Activated CD8-positive, alpha-beta T cell treated with anti-CD3 and anti-CD28 coated beads for 36 hours (primary cell): ENCODE measurements around the gene OR7A5. TPM values are rescaled to one million over a fixed set of nuclear protein-coding genes. Genes with fewer than 3 reads are reported as not detected.
A peak's percentile ranks its signal among the peaks of the same experiment; 100 is the strongest.

Experiments used
- ATAC-seq: fragments of 200-7000 bp; cut with Tn5 transposase; one replicate; pipeline ENCODE4 v1.10.0; 2021; ENCODE audit warnings: mild to moderate bottlenecking, moderate library complexity
- CTCF ChIA-PET: fragments of 350-600 bp; sonication (Branson Sonifier 250); formaldehyde crosslinking; loops from one replicate; lab custom pipeline; 2021; ENCODE audit warnings: antibody characterized with exemption; lab: Charles Lee
- POLR2A ChIA-PET: fragments of 350-600 bp; sonication (Branson Sonifier 250); formaldehyde crosslinking; loops from one replicate; lab custom pipeline; 2021; ENCODE audit warnings: antibody characterized with exemption; lab: Charles Lee
- DNase-seq: peaks from one replicate; pipeline ENCODE4 v3.0.0-alpha.2; 2020
- H3K27ac Mint-ChIP-seq: one replicate; pipeline ENCODE4 v1.8.0; 2021; ENCODE audit warnings: mild to moderate bottlenecking, mixed read lengths
- H3K27me3 Mint-ChIP-seq: one replicate; pipeline ENCODE4 v1.8.0; 2021; ENCODE audit warnings: mixed read lengths
- H3K36me3 Mint-ChIP-seq: one replicate; pipeline ENCODE4 v1.8.0; 2021; ENCODE audit warnings: low read depth, mixed read lengths
- H3K4me1 Mint-ChIP-seq: one replicate; pipeline ENCODE4 v1.8.0; 2021; ENCODE audit warnings: low read depth, mixed read lengths
- H3K4me3 Mint-ChIP-seq: one replicate; pipeline ENCODE4 v1.8.0; 2021; ENCODE audit warnings: mild to moderate bottlenecking, moderate library complexity, mixed read lengths
- H3K9me3 Mint-ChIP-seq: one replicate; pipeline ENCODE4 v1.8.0; 2021; ENCODE audit warnings: mixed read lengths
- intact Hi-C: fragments of 100-400 bp; cut with micrococcal nuclease; formaldehyde crosslinking; loops from one replicate; pipeline ENCODE4 v1.10.0; 2022
- total RNA-seq, 2 experiments: library from RNA; stranded (reverse); gene quantifications; one replicate each; pipeline ENCODE4 v1.2.3, GENCODE V29; 2021
- TF ChIP-seq, protein P1 (sequence below): fragments of 200-600 bp; IDR thresholded peaks from one replicate; pipeline ENCODE4 v1.8.0; 2022; ENCODE audit warnings: antibody characterized with exemption, mild to moderate bottlenecking

The OR7A5 gene
- total RNA-seq, result not detected

DNA sequence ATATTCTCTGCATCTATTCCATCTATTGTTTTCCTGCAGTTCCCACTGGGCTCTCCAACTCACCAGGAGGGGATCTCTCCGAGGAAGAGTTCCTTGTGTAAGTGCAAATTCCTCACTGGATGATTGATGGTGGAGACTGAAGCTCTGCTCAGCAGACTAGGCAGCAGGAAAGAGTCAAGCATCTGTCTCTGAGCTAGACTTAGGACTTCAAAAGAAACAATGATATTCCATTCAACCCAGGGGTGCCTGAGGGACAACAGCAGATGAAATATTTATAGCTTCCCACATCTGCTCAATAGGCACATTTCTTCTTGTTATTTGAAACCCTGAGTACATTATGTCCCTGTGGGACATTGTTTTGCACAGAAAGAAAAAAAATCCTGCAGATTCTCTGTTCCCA lies at the start of gene OR7A5, which contains the start of gene OR7C1:
TSS of gene OR7A5 (minus strand) at position 175 of the 400 bp plus-strand sequence. CDS start 6,944 bp downstream, outside the sequence.
TSS of gene OR7C1 (minus strand) at position 175 of the 400 bp plus-strand sequence. CDS start 35,049 bp downstream, outside the sequence.
- Mint-ChIP-seq H3K27ac (no peak within 1 kb of the TSS), H3K27me3 (peaks cover 5% of the 10 kb centered on the region), H3K4me3 (no peak within 1 kb of the TSS), H3K4me1 (no peaks in the 10 kb centered on the region), H3K9me3 (no peaks in the 10 kb centered on the region), H3K36me3 (no peaks in the 10 kb centered on the region)
- DNase-seq (no peak), ATAC-seq (no peak)
- intact Hi-C loops, result no loop called here
- ChIA-PET POLR2A (no interaction called here), CTCF (no interaction called here)
- TF ChIP-seq, protein P1, sequence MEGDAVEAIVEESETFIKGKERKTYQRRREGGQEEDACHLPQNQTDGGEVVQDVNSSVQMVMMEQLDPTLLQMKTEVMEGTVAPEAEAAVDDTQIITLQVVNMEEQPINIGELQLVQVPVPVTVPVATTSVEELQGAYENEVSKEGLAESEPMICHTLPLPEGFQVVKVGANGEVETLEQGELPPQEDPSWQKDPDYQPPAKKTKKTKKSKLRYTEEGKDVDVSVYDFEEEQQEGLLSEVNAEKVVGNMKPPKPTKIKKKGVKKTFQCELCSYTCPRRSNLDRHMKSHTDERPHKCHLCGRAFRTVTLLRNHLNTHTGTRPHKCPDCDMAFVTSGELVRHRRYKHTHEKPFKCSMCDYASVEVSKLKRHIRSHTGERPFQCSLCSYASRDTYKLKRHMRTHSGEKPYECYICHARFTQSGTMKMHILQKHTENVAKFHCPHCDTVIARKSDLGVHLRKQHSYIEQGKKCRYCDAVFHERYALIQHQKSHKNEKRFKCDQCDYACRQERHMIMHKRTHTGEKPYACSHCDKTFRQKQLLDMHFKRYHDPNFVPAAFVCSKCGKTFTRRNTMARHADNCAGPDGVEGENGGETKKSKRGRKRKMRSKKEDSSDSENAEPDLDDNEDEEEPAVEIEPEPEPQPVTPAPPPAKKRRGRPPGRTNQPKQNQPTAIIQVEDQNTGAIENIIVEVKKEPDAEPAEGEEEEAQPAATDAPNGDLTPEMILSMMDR, result no peak

DNA sequence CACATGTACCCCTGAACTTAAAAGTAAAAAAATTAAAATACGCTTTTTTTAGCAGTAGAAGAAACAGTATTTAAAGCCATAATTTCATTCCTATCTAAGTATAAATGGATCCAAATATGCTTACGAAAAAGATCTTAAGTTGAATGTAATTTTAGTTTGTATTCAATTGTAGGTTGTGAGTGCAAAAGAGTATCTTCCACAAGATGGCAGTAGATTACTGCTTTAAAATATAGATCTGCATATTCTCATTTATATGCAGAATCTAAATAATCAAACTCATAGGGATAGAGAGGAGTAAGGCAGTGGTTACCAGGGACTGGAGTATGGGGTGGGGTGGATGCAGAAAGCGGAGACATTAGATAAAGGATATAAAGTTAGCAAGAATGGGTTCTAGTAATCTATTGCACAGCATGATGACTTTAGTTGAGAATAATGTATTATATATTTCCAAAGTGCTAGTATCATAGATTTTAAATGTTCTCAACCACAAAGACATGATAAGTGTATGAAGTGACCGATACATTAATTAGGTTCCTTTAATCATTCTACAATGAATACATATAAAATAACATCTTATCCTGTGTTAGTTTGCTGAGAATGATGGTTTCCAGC lies 36.7 kb upstream of the OR7A5 start:
- no peak overlapping the region for H3K4me3 Mint-ChIP-seq
- TF ChIP-seq, protein P1, result peak; percentile 49
- H3K4me1 Mint-ChIP-seq, result no peaks in the 10 kb centered on the region
- POLR2A ChIA-PET, result no interaction called here
- H3K36me3 Mint-ChIP-seq, result no peaks in the 10 kb centered on the region
- peaks cover 33% of the 10 kb centered on the region for H3K27me3 Mint-ChIP-seq
- ATAC-seq (no peak), DNase-seq (no peak)
- no peak overlapping the region for H3K27ac Mint-ChIP-seq
- intact Hi-C loops, result no loop called here
- CTCF ChIA-PET, result no interaction called here
- no peaks in the 10 kb centered on the region for H3K9me3 Mint-ChIP-seq

DNA sequence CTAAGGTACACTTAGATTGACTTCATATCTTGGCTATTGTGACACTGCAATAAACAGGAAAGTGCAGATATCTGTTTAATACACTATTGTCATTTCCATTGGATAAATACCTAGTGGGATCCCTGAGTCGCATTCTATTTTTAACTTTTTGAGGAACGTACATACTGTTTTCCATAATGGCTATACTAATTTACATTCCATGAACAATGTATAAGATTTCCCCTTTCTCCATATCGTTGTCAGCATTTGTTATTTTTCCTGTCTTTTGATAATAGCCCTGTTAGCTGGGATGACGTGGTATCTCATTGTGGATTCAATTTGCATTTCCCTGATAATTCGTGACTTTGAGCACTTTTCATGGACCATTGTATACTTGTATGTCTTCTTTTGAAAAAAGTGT lies 33.5 kb upstream of the OR7A5 start:
- Mint-ChIP-seq H3K9me3 (no peaks in the 10 kb centered on the region), H3K4me1 (no peaks in the 10 kb centered on the region), H3K27me3 (peaks cover 32% of the 10 kb centered on the region), H3K36me3 (no peaks in the 10 kb centered on the region), H3K4me3 (no peak overlapping the region), H3K27ac (no peak overlapping the region)
- ChIA-PET POLR2A (no interaction called here), CTCF (interaction anchor here (1.4 kb wide), 2 partner anchors 82 to 312 kb away, joined by 3 to 4 read pairs; no protein-coding TSS in a partner anchor)
- ATAC-seq (no peak), DNase-seq (no peak)
- intact Hi-C loops, result no loop called here
- TF ChIP-seq, protein P1, result no peak

DNA sequence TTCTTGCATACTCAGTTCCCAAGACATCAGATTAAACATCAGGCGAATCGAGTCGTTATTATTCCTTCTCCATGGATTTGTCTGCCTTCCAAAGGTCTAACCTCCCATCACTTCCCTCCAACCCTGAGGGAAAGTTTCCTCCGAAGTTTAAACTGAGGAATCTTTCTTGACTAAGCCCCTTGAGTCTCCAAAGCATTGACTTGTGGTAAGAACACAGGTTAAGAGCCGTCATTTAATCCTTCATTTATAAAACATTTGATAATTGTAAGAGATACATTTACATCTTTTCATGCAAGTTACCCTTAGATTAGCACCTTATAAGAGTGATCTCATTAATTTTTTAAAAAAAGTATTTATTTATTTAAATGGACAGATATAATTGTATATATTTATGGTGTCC lies 13.8 kb upstream of the OR7A5 start, which contains the start of gene OR7A10:
TSS of gene OR7A10 (minus strand) at position 101 of the 400 bp plus-strand sequence. CDS start 7,045 bp downstream, outside the sequence.
- POLR2A ChIA-PET, result no interaction called here

DNA sequence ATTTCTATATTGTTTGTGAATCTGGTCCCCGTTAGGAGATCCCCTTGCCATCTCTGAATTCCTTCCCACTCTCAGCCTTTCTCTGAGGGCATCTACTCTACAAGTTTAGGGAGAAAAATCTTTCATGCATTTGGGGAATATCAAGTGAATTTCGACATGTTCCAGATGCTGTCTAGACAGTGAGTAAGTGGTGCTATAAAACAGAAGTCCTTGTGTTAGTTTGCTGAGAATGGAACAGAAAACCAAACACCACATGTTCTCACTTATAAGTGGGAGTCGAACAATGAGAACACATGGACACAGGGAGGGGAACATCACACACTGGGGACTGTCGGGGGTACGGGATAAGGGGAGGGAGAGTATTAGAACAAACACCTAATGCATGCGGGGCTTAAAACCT lies 8.6 kb upstream of the OR7A5 start:
- no peaks in the 10 kb centered on the region for H3K36me3 Mint-ChIP-seq
- ATAC-seq, result no peak
- H3K4me1 Mint-ChIP-seq, result no peaks in the 10 kb centered on the region
- POLR2A ChIA-PET, result no interaction called here
- H3K4me3 Mint-ChIP-seq, result no peak overlapping the region
- peaks cover 11% of the 10 kb centered on the region for H3K27me3 Mint-ChIP-seq
- H3K9me3 Mint-ChIP-seq, result no peaks in the 10 kb centered on the region
- CTCF ChIA-PET, result no interaction called here
- no peak for DNase-seq
- intact Hi-C loops, result no loop called here
- H3K27ac Mint-ChIP-seq, result no peak overlapping the region
- TF ChIP-seq, protein P1, result no peak

More for the DNA sequence above, 13.8 kb upstream of the OR7A5 start, which contains the start of gene OR7A10:
- no peak for DNase-seq
- no peaks in the 10 kb centered on the region for H3K4me1 Mint-ChIP-seq
- no peak within 1 kb of the TSS for H3K27ac Mint-ChIP-seq
- CTCF ChIA-PET, result no interaction called here
- intact Hi-C loops, result no loop called here
- no peak for ATAC-seq
- H3K36me3 Mint-ChIP-seq, result no peaks in the 10 kb centered on the region
- H3K4me3 Mint-ChIP-seq, result no peak within 1 kb of the TSS
- TF ChIP-seq, protein P1, result no peak
- peaks cover 24% of the 10 kb centered on the region for H3K27me3 Mint-ChIP-seq
- no peaks in the 10 kb centered on the region for H3K9me3 Mint-ChIP-seq
